GM21423 (cell line): Measurements from ENCODE around the gene LARP6.
"Not testable (repeated sequence)": the region's sequence is repeated elsewhere in the genome, so short reads cannot be mapped to it uniquely, and the experiment has no call there.

ENCODE experiments used
- ATAC-seq: cut with Tn5 transposase; IDR thresholded peaks from one replicate; pipeline ENCODE4 v1.9.1; 2021; ENCODE audit warnings: mild to moderate bottlenecking, moderate library complexity; ENCODE audit not compliant: unreplicated experiment

The LARP6 gene

DNA sequence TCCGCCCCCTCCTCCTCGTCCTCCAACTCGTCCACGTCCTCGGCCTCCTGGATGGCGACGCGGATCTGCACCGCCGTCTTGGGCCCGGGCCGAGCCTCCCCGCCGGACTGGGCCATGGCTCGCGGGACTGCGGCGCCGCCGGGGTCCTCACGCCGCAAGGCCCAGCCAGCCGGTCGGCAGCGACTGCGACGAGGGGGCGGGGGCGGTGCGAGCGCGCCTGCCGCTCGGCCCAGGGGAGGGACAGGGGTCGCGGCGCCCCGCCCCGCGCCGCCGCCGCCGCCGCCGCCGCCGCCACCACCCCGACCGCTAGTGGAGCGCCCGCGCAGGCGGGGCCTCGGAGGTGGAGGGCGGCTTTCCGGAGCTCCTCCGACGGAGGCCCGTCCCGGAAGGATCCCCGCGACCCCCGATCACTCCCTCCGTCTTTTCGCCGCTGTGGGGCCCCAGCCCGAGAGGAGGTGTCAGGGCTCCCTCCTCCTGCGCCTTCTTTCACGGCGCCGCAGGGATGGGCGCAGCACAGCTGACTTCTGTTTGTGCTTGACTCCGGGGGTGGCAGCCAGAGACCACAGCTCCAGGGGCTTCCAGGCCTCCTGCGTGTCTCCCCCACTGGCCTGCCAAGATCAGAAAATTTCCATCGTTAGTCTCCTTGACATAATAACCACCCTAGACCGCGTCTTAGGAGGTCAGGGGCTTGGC lies at the start of gene LARP6:
LARP6 (minus strand) TSS at position 185 of the 693 bp plus-strand sequence; CDS start at position 116, 69 bp downstream.
- no peak for ATAC-seq

DNA sequence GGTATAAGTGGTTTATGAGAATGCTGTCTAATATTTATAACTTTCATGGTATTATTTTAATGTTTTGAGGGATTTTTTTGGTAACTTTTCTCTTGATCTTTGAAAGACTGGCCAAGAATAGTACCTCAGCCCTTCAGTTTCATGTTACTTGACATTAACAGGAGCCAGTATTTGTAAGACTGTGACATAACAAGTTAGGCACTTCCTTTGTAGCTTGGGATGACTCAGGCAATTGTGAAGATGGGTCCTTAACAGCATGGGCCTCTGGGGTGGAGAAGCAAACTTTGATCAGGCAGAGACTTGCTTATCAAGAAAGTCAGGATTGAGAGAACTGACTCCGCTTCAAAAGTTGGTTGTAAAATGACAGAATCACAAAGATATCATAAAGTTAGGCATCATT lies 48.1 kb upstream of the LARP6 start:
- ATAC-seq: no peak

DNA sequence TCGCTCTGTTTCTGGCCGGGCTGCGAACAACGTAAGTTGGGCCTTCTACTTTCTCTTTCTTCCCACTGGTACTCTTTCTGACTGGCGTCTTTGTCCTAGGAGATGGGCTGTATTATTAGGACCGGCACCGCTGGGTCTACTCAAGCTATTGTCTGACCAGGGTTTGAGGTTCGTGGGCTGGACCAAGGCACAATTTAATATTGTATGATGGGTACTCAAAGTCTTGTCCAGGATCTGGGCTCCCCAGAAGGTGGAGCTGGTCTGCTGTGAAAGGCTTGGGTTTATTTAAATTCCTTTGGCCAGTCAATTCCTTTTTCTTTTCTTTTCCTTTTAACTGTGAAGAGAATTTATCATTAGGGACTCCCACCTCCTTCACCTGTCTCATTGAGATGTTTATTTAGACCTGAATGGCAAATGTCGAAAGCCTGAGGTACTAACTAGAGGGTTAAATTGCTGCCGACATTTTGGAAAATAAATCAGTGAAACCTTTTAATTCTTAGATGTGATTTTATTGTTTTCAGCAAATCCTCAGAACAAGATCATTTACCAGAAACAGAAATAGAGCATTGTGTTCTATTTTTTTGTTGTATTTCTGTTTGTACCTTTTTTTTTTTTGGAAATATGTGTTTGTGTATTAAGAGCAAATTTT lies 39.1 kb upstream of the LARP6 start:
- ATAC-seq: peak; percentile 17

DNA sequence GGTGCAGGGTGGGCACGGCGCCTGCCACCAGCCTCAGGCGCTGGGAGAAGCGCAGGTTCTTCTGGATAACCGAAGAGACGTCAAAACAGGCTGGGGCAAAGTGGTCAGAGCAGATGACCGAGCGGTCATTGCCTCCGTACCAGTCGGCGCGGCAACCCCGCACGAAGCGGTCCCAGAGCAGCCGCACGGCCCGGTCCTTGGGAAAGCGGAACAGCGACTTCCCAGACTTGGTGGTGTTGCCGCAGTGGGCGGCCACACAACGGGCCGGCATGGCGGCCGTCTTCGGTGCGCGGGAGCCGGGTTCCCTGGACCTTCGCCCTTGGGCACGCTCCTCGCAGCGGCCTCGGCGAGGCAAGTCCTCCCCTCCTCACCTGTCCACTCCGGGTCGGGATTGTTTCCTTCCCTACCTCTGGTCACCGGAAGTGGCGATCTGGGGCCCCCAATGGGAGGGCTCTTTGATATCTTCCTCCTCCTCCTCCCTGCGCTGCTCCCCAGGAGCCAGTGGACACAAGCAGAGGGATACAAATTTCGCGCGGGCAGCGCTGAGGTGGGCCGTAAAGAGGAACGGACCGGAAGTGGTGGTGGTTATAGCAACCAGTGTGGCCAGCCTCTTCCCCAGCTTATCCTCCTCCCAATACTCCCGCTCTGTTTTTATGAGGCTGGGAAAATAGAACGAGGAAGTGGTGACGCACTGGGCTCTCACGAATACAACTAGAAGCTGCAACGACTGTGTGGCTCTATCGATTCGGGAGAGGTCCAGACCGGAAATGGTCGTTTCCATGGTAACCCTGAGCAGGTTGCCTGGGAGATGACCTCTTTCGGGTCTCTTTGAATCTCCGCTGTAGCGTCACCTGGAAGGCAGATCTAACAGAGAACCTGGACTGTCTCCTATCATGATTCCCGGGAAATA lies 38.3 kb upstream of the LARP6 start, which contains the start of the genes LRRC49 and THAP10:
LRRC49 (plus strand) TSS at position 825 of the 910 bp plus-strand sequence; CDS start at position 894, 69 bp downstream.
THAP10 (minus strand) TSS at position 432 of the 910 bp plus-strand sequence; CDS start at position 271, 161 bp downstream.
- peak; percentile 79 for ATAC-seq

DNA sequence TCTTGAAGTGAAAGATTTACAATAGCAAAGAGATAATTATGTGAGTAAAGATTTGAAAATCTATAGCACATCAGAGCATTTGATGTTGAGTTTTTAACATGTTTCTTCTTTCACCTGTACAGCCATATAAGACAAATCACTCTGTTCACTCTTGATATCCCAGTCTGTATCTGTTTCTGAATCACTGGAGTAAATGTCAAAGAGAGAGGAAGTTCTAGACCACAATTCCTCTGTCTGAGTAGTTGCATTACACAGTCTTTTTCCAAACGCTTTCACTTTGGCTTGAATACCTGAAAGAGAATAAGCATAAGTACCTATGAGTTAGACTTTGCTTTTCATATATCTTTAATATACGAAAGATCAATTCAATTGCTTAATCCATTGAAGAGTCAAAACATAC lies 28.4 kb upstream of the LARP6 start:
- no peak for ATAC-seq

DNA sequence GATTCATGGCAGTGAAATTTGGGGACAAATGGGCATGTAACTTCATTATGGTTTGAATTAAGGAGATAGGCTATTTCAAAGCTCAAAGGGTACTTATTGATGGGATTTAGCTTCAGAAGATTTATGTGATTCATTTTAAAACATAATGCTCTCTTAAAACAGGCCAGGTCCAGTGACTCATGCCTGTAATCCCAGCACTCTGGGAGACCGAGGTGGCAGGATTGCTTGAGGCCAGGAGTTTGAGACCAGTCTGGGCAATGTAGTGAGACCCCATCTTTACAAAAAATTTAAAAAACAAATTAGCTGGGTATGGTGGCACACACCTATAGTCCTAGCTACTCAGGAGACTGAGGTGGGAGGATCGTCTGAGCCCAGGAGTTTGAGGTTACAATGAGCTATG lies 26.8 kb upstream of the LARP6 start:
- ATAC-seq: no peak

DNA sequence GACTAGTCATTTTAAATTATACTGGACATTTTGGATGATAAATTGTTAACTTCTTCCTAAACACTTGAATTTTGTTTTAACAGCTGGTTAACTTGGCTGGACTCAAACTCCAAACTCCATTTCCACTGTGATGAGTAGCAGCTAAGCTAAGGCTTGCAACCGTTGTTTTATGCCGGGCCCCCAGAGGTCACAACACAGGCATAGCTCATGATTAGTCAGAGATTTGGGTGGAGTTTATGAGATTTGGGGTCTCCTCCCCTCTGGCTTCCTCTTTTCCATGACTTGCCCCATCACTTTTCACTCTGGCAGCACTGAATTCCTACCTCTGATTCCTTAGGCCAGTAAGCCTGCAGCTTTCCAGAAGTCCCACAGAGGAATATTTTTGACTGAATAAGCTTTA lies 25.4 kb upstream of the LARP6 start:
- ATAC-seq: no peak

DNA sequence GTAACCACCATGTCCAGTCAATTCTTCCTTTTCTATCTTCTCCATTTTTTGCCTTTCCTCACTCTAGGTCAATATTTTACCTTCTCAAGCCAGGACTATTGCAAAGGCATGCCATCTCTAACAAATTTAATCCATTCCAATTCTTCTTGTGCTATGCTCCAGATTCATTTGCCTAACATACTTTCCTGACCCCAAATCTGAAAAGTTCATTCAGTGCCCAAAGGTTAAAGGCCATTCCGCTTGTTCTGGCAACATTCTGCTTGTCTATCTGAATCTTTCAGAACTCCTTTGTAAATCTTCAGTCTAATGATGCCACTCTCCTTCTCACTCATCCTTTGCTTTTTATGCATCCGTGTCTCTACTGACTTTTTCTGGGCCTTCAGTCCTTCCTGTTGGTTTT lies 22.7 kb upstream of the LARP6 start:
- no peak for ATAC-seq

DNA sequence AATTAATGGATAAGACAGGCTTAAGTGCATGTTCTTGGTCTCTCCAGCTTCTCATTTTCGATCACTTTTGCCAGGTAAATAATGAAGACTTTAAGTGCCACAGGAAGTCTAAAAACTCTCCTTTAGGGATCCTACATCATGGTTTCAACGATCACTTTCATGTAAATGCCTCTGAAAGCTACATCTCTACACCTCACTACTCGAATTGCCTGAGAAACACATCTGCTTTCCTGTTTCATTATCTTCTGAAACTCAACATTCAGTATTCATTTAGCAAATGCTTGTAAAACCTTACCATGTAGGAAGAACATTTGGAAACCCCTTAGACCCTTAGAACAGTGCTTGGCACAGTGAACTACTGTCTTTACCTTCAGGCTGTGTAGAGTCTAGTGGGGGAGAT lies 22.1 kb upstream of the LARP6 start:
- no peak for ATAC-seq

DNA sequence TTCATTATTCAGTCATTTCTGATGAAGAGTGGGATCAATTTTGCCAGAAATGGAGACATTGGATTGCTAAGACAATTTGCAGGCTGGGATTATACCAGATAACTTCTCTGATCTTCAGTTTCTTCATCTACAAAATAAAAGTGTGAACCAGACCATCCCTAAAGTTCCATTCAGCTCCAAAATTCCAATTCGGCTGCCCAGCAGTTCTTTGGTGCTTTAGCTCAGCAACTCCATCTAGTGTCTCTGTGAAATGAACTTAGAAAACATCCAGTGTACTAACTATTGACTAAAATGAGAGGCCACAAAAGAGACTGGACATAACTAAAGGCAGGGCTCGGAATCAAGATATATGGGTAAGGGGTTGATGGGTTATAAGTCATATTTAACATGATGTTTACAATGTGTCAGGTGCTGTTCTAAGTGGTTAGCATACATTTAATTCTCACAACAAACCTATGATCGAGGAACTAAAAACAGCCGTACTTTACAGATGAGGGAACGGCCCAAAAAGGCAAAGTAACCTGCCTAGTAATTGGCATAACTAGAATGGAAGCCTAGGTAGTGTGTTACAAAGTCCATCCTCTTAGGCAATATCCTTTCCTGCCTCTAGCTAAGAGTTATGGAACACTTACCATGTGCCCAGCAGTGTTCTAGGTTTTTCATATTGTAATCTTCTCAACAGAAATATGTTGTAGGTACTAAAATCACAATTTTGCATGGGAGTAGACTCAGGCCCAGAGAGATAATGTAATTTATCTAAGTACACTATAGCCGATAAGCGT lies 21.2 kb upstream of the LARP6 start:
- no peak for ATAC-seq

DNA sequence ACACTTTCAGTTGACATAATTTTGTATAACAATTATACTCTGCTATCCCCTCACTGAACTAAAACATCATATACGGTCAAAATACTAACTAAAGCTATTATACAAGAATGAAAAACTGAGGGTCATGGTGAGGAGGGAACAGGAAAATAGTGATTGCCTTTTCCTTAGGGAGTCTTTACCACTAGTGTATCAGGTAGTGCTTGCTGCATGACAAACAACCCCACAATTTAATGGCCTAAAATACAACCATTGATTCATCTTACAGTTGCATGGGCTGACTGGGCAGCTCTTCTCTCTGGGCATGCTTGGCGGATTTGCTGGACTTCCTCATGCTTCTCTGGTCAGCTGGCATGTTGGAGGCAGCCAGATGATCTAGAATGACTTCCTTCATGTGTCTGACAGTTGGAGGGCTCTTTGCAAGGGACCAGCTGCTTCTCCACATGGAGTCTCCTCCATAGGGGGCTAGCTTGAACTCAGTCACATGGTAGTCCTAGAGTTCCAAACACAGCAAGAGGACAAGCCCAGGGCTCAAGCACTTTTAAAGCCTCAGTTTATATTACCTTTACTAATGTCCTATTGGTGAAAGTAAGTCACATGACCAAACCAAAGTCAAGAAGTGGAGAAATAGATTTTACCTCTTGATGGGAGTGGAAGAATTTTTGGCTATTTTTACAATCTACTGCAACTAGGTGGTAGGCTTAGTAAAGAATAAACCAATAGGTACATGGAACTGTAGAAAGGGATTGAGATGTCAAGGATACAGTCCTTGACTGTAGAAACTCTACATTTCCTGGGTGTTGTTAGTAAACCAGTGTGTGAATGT lies 19.5 kb upstream of the LARP6 start:
- ATAC-seq: no peak

DNA sequence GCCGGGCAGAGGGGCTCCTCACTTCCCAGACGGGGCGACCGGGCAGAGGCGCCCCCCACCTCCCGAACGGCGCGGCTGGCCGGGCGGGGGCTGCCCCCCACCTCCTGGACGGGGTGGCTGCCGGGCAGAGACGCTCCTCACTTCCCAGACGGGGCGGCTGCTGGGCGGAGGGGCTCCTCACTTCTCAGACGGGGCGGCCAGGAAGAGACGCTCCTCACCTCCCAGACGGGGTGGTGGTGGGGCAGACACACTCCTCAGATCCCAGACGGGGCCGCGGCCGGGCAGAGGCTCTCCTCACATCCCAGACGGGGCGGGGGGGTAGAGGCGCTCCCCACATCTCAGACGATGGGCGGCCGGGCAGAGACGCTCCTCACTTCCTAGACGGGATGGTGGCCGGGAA lies 17.5 kb upstream of the LARP6 start:
- not testable (repeated sequence) for ATAC-seq

DNA sequence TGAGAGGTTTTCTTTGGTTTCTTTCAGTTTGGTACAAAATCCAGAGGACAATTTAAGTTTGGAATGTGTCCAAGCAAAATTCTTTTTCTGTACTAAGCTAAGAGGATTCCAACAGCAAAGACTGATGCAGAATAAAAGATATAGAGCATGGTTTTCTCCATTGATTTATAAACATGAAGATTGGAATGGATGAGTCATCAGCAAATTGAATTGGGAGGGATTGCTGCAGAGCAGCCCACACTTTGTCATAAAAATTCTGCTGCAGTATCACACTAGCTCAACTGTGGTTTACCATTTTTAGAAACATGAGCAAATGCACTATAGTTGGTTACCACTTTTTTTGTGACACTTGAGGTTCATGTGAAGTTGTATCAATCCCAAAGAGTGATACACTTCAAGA lies 16.1 kb upstream of the LARP6 start:
- no peak for ATAC-seq

DNA sequence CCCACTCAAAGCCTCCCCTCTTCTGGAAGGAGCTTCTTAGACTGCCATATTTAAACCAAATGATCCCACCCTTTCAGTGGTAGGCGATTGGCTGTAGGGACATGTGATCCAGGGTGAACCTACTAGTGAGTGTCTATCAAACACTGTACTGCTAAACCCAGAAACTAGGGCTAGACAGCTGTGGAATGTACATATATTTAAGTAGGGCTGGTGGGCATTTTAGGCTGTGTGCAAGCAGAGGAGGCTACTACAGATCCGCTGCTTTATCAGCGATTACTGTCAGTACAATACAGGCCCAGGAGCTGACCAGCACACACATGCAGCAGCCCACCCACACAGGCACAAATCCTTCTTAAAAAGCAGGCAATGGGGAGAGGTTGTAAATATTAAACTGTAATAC lies 15.4 kb upstream of the LARP6 start:
- ATAC-seq: no peak

DNA sequence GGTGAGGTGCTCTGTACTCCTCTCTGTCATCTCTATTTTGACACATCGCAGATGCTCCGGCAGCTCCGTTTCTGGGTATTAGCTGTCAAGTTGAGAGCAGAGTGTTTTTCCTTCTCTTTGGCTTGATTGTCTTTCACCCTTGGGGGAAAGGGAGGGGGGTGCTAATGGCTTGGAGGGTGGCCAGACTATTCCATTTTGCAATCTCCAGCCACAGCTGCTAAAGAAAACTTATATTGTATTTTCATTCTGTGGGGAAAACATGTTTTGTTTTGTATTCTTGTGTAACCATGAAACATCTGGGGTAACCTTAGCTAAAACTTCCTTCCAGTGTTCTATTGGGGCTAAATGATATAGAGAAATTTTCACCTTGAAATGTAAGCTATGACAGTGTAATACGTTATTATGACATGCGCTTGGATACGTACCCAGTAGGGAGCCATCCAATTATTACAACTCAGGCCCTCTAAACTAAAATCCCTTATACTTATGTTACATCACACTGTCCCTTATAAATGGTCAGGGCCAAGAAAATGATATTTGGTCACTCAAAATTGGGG lies 14.0 kb upstream of the LARP6 start:
- no peak for ATAC-seq

DNA sequence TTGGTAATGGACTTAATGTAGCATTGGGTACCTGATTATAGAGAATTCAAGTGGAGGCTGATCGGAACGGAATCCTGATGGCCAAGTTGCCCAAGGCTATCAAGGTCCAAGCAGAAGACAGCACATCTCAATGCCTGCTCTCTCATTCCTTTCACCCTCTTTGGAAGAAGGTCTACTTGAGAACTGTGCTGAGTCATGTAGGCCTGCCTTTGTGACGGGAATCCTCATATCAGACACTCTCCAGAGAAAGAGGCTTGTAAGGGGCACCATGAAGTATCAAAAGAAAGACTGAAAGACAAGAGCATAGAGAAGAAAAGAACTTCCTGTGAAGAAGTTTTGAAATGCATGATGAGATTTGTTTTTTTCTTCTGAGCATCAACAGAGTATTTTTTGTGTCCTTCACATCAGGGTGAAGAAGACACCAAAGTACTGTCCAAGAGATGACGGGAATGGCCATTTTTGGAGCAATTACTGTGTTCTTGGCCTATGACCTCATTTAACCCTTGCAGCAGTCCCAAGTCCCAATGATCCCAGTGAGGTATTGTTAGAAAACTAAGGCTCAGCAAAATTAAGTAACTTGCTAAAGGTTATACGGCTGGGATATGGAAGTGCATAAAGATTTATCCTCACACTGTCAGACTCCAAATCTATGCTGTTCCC lies 13.2 kb upstream of the LARP6 start:
- no peak for ATAC-seq

DNA sequence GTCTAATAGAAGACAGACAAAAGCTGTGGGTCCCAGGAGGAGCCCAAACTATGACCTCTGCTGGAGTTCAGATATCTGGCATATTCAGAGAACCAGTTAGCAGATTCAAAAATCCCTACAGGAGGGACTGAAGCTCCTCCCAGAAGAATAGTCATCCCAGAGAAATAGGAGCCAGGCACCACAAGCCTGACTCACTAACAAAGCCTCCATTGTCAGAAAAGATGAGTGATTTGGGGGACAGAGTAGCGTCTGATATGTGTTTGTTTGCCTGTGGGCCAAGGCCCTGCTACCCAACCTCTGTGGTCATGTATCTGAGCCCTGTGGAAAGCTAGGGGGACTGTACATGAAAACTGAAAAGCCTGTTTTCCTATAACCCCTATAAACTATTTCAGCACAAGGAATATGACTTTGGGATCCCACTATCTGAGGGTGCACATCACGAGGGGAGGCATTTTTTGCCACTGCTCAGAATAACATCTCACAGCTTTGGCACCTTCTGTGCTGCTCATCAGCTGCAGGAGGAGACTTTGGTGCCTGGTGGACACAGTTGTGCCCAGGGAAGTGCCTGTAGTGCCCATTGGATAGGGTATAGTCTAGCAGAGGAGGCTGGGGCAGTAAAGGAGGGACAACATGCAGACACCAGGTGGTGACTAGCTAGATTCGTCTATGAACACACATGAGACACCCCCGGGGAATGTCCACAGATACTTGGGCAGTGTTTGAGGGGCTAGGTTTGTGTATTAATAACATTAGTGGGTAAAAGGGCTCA lies 9.7 kb upstream of the LARP6 start:
- ATAC-seq: no peak

DNA sequence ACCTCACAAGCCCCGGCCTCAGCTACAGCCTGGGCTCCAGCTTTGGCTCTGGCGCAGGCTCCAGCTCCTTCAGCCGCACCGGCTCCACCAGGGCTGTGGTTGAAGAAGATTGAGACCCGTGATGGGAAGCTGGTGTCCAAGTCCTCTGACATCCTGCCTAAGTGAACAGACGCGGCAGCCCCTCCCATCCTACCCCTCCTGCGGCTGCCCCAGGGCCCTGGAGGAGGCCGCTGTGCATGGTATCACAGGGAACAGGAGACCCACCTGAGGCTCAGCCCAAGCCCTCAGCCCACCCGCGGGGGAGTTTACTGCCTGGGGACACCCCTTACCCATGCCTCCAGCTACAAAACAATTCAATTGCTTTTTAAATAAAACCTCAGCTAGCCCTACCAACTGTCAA lies 6.0 kb upstream of the LARP6 start:
- no peak for ATAC-seq
